Keratinocyte (primary cell): Measurements from ENCODE around the gene CELF5. TPM values are rescaled to one million over a fixed set of nuclear protein-coding genes. Genes with fewer than 3 reads are reported as not detected.

Source experiments
- DNase-seq: peaks from one replicate; pipeline ENCODE4 v3.0.0-alpha.2; 2011; ENCODE audit warnings: low read depth, missing footprints, low spot score
- FAIRE-seq: peaks from 2 replicates; lab custom pipeline; 2011; peaks lifted over from hg19 to GRCh38; lab: Jason Lieb, UNC
- H2AFZ ChIP-seq: 2 replicates; pipeline ENCODE4 v1.6.0; 2012; ENCODE audit warnings: low read length, control low read depth, inconsistent platforms; ENCODE audit not compliant: control insufficient read depth
- H3K27ac ChIP-seq: 2 replicates; pipeline ENCODE4 v1.5.1; 2011; ENCODE audit warnings: low read length; ENCODE audit not compliant: control insufficient read depth, insufficient read depth
- H3K27me3 ChIP-seq: 3 replicates; pipeline ENCODE4 v1.6.0; 2011; ENCODE audit warnings: low read length; ENCODE audit not compliant: control insufficient read depth, insufficient read depth; ENCODE audit errors: extremely low read depth
- H3K36me3 ChIP-seq, 2 experiments: 2 replicates in 1 of 2; 3 replicates in 1 of 2; pipeline ENCODE4 v1.5.1; 2011; ENCODE audit warnings: low read length in 2 of 2, mild to moderate bottlenecking in 1 of 2; ENCODE audit not compliant: control insufficient read depth in 2 of 2, insufficient read depth in 2 of 2; ENCODE audit errors: extremely low read depth in 1 of 2
- H3K4me1 ChIP-seq: 3 replicates; pipeline ENCODE4 v1.5.1; 2011; ENCODE audit warnings: low read length; ENCODE audit not compliant: control insufficient read depth, insufficient read depth; ENCODE audit errors: extremely low read depth
- H3K4me2 ChIP-seq: 3 replicates; pipeline ENCODE4 v1.6.0; 2011; ENCODE audit warnings: low read depth, low read length; ENCODE audit not compliant: control insufficient read depth, insufficient read depth; ENCODE audit errors: extremely low read depth
- H3K4me3 ChIP-seq, 3 experiments: fragments of 200-600 bp in 1 of 3; sonication (generic) in 1 of 3; 2 replicates in 2 of 3; 3 replicates in 1 of 3; pipeline ENCODE4 v1.5.1; 2011 to 2016; ENCODE audit warnings: low read length in 3 of 3, mild to moderate bottlenecking in 3 of 3, control low read depth in 2 of 3, inconsistent platforms in 1 of 3, low read depth in 1 of 3, mixed read lengths in 1 of 3, mixed run types in 1 of 3, moderate library complexity in 1 of 3; ENCODE audit not compliant: control insufficient read depth in 2 of 3, insufficient read depth in 2 of 3; ENCODE audit errors: extremely low read depth in 1 of 3
- H3K79me2 ChIP-seq: 2 replicates; pipeline ENCODE4 v1.6.0; 2012; ENCODE audit warnings: low read length; ENCODE audit not compliant: control insufficient read depth, insufficient read depth
- H3K9ac ChIP-seq: 3 replicates; pipeline ENCODE4 v1.6.0; 2011; ENCODE audit warnings: low read length; ENCODE audit not compliant: control insufficient read depth, insufficient read depth; ENCODE audit errors: extremely low read depth
- H3K9me1 ChIP-seq: 3 replicates; pipeline ENCODE4 v1.6.0; 2011; ENCODE audit warnings: low read length; ENCODE audit not compliant: control insufficient read depth, insufficient read depth; ENCODE audit errors: extremely low read depth
- H3K9me3 ChIP-seq: 2 replicates; pipeline ENCODE4 v1.5.1; 2012; ENCODE audit warnings: low read depth, low read length; ENCODE audit not compliant: control insufficient read depth
- H4K20me1 ChIP-seq: 3 replicates; pipeline ENCODE4 v1.6.0; 2011; ENCODE audit warnings: low read length; ENCODE audit not compliant: control insufficient read depth, insufficient read depth; ENCODE audit errors: extremely low read depth
- CTCF ChIP-seq, 3 experiments: IDR thresholded peaks in 1 of 3; conservative IDR thresholded peaks in 1 of 3; optimal IDR thresholded peaks in 1 of 3; 2 replicates in 2 of 3; 3 replicates in 1 of 3; pipeline versions ENCODE3 to v1.5.1; 2011; ENCODE audit warnings: low read length in 3 of 3, mild to moderate bottlenecking in 3 of 3, moderate library complexity in 2 of 3, control low read depth in 1 of 3, inconsistent platforms in 1 of 3; ENCODE audit not compliant: insufficient read depth in 2 of 3; ENCODE audit errors: extremely low read depth in 1 of 3
- EZH2 ChIP-seq: IDR thresholded peaks from one replicate; pipeline ENCODE4 v1.6.1; 2012; ENCODE audit warnings: inconsistent platforms, mild to moderate bottlenecking, low read length, moderate library complexity
- dilution Hi-C: fragments of 300-500 bp; cut with MboI; formaldehyde crosslinking; loops from one replicate; pipeline ENCODE4 v1.7.0; 2020; ENCODE audit warnings: low sequenced_read_pairs; ENCODE audit not compliant: extremely low pct_ligation_motif_present
- polyA plus RNA-seq, 5 experiments: library from polyadenylated mRNA; depleted of rRNA in 3 of 5; stranded (reverse) in 3 of 5; stranded (forward) in 1 of 5; unstranded in 1 of 5; fragments of >200 nt; gene quantifications; 1 replicate in 1 of 5; 2 replicates in 3 of 5; 3 replicates in 1 of 5; pipeline versions ENCODE4 v1.2.1 to v1.2.3, GENCODE V29; 2011 to 2012; ENCODE audit warnings: missing spikeins in 2 of 5, low read depth in 1 of 5, low replicate concordance in 1 of 5

The CELF5 gene
- polyA plus RNA-seq, 1 donor (not counting 4 experiments of a cell fraction or from before 2014, with no cell fraction given) = 0.04 TPM

GRCh38 chr19:3211191-3211590 lies 13.3 kb upstream of the CELF5 start:
- Histone ChIP-seq H3K9me1 (no peaks in the 10 kb centered on the region), H3K27me3 (no peaks in the 10 kb centered on the region), H4K20me1 (peaks cover 6% of the 10 kb centered on the region), H3K4me1 (no peaks in the 10 kb centered on the region), H3K9me3 (no peaks in the 10 kb centered on the region), H3K79me2 (no peaks in the 10 kb centered on the region), H3K4me3 (no peak overlapping the region), H3K4me2 (no peak overlapping the region), H2AFZ (no peak overlapping the region), H3K27ac (no peak overlapping the region), H3K9ac (no peak overlapping the region), H3K36me3 (peaks cover 15% of the 10 kb centered on the region in 2 experiments)
- TF ChIP-seq EZH2 (no peak), CTCF (optimal IDR thresholded peaks at IDR 0.05 in 1 of 3, IDR thresholded peaks at IDR 0.05 in 1 of 3, conservative IDR thresholded peaks at IDR 0.05 in 1 of 3; ENCODE audit: extremely low read depth in 1 of 3, insufficient read depth in 2 of 3, low read length in 3 of 3) (no peak)
- FAIRE-seq (no peak), DNase-seq (no peak)
- dilution Hi-C loops = no loop called here

- Histone ChIP-seq H2AFZ (no peak overlapping the region), H3K9me1 (no peaks in the 10 kb centered on the region), H3K4me3 (no peak overlapping the region), H3K27me3 (no peaks in the 10 kb centered on the region), H3K4me2 (no peak overlapping the region), H4K20me1 (peaks cover 6% of the 10 kb centered on the region), H3K27ac (no peak overlapping the region), H3K36me3 (peaks cover 3 to 10% of the 10 kb centered on the region in 2 experiments), H3K4me1 (no peaks in the 10 kb centered on the region), H3K79me2 (no peaks in the 10 kb centered on the region), H3K9ac (no peak overlapping the region), H3K9me3 (no peaks in the 10 kb centered on the region)
- dilution Hi-C loops = no loop called here
- DNase-seq (no peak), FAIRE-seq (no peak)
- no peak for TF ChIP-seq CTCF (optimal IDR thresholded peaks at IDR 0.05 in 1 of 3, IDR thresholded peaks at IDR 0.05 in 1 of 3, conservative IDR thresholded peaks at IDR 0.05 in 1 of 3; ENCODE audit: extremely low read depth in 1 of 3, insufficient read depth in 2 of 3, low read length in 3 of 3)
- no peak for TF ChIP-seq EZH2
These were observed 11.3 kb upstream of the CELF5 start for GRCh38 chr19:3213159-3213558.
